Jurkat, Clone E6-1 (cell line): Measurements from ENCODE around the gene PHF14. TPM values are rescaled to one million over a fixed set of nuclear protein-coding genes. Genes with fewer than 3 reads are reported as not detected.
"Not testable (repeated sequence)": the region's sequence is repeated elsewhere in the genome, so short reads cannot be mapped to it uniquely, and the experiment has no call there.

Source experiments
- DNase-seq: peaks from one replicate; pipeline ENCODE4 v3.0.0-alpha.2; 2011; ENCODE audit warnings: low read depth, low spot score
- H3K4me3 ChIP-seq: 2 replicates; pipeline ENCODE4 v1.5.1; 2011; ENCODE audit warnings: mild to moderate bottlenecking, low read length, control low read depth, moderate library complexity
- polyA plus RNA-seq: library from polyadenylated mRNA; unstranded; fragments of >200 nt; gene quantifications from one replicate; pipeline ENCODE4 v1.2.1, GENCODE V29; 2012; ENCODE audit warnings: missing spikeins; ENCODE audit not compliant: insufficient read length, insufficient read depth

PHF14 gene, protein sequence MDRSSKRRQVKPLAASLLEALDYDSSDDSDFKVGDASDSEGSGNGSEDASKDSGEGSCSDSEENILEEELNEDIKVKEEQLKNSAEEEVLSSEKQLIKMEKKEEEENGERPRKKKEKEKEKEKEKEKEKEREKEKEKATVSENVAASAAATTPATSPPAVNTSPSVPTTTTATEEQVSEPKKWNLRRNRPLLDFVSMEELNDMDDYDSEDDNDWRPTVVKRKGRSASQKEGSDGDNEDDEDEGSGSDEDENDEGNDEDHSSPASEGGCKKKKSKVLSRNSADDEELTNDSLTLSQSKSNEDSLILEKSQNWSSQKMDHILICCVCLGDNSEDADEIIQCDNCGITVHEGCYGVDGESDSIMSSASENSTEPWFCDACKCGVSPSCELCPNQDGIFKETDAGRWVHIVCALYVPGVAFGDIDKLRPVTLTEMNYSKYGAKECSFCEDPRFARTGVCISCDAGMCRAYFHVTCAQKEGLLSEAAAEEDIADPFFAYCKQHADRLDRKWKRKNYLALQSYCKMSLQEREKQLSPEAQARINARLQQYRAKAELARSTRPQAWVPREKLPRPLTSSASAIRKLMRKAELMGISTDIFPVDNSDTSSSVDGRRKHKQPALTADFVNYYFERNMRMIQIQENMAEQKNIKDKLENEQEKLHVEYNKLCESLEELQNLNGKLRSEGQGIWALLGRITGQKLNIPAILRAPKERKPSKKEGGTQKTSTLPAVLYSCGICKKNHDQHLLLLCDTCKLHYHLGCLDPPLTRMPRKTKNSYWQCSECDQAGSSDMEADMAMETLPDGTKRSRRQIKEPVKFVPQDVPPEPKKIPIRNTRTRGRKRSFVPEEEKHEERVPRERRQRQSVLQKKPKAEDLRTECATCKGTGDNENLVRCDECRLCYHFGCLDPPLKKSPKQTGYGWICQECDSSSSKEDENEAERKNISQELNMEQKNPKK
- polyA plus RNA-seq, result 49.4 TPM

DNA sequence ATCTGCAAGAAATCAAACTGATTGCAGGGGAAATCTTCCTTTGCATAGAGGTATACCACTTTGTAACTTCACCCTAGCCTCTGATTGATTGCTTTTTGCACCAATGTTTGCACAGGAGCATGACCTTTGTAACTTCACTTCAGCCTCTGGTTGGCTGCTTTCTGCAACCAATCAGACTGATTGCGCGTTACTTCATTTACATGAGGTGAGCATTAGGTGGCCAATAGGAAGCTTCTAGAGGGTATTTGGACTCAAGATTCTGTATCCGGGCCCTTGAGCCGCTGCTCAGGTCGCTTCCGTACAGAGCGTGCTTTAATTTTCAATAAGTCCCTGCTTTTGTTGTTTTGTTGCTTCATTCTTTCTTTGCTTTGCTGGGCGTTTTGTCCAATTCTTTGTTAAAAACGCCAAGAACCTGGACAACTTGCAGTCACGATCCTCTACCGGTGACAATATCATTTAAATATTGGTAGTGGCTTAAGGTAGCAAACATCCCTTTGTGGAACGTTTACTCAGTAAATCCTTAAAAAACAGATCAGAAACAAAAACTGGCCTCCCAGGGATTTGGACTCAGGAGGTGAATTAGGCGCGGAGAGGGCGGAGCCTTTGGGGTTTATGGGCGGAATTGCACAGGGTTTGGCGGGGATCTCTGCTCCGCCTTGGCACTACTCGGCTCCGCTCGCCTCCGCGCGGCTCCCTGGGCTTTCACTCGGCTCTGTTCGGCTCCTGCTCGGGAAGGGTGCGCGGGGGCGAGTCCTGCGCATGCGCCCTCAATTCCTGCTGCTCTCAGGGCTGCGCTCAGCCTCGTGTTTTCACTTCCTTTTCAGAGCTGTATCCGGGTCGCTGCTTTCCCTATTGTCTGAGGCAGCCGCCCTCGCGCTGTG lies at the start of gene PHF14:
PHF14 (plus strand) TSS at position 812 of the 881 bp plus-strand sequence. CDS start 452 bp downstream, outside the sequence.
- DNase-seq, result peak; percentile 96
- peak within 1 kb of the TSS; percentile 92 for H3K4me3 ChIP-seq

- DNase-seq, result no peak
- no peak overlapping the region for H3K4me3 ChIP-seq
These were observed 49.3 kb upstream of the PHF14 start for GRCh38 chr7:10924370-10924769.

GRCh38 chr7:10928203-10928602 lies 45.5 kb upstream of the PHF14 start:
- not testable (repeated sequence) for H3K4me3 ChIP-seq

DNA sequence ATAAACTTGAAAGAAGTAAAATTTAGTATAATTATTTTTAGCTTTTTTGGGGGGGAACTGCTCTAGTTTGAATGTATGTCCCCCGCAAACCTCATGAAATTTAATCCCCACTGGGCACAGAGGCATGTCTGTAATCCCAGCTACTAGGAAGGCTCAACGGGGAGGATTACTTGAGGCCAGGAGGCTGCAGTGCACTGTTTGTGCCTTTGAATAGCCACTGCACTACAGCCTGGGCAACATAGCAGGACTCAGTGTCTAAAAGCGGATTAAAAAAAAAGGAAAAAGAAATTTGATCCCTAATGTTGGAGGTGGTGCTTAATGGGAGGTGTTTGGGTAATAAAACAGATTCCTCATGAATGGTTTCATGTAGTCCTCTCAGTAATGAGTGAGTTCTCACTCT lies 43.1 kb upstream of the PHF14 start:
- no peak overlapping the region for H3K4me3 ChIP-seq
- no peak for DNase-seq

More at GRCh38 chr7:10928203-10928602, 45.5 kb upstream of the PHF14 start:
- not testable (repeated sequence) for DNase-seq

DNA sequence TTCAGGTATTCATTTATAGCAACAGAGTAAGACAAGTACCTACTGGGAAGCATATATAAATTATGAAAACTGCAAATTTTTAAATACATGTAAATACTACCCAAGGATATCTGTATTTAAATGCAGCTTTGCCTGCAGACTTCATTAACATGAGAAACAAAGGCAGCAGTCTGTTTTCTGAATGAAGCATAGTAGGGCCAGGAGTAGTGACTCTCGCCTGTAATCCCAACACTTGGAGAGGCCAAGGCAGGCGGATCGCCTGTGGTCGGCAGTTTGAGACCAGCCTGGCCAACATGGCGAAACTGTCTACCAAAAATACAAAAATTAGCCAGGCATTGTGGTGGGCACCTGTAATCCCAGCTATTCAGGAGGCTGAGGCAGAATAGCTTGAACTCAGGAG lies 42.5 kb upstream of the PHF14 start:
- H3K4me3 ChIP-seq, result no peak overlapping the region
- DNase-seq, result no peak

- H3K4me3 ChIP-seq, result no peak overlapping the region
- no peak for DNase-seq
These were observed 39.4 kb upstream of the PHF14 start for GRCh38 chr7:10934292-10934691.

- peak overlapping the region; percentile 99 for H3K4me3 ChIP-seq
These were observed 34.3 kb upstream of the PHF14 start for GRCh38 chr7:10939237-10939910.

DNA sequence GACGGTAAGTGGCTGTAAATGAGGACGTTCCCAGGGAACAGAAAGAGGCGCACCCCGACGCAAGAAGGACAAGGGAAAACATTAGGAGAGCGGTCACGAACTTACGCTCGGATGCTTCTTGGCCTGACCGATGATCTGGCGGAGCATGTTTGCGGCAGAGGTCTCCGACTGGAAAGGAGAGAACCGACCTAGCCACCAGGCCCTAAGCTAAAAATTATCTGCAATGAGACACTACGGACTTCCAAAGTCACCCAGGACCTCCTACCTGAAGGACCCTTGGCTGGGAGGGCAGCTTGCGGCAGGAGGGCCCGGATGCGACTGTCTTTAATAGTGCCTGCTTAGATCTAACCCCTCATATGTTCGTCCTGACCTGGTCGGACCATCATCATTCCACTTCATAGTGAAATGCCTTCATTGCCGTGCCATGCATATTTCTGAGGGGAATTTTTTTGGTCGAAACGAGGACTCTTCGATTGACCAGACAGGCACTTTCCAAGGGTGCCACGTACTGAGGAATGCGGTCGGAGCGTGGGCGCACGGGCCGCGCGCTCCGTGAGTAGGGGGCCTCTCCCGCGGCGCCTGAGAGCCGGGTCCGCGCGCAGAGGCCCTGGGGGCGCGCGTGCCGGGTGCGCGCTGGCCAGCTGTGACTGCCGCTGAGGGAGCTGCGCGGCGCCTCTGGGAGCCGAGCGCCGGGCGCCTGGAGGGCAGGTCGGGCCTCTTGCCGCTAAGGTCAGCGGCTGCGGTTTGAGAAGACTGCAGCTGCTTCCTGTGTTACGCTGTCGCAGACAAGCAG lies 33.6 kb upstream of the PHF14 start:
- peak overlapping the region; percentile 99 for H3K4me3 ChIP-seq
- DNase-seq, result peak; percentile 89

More at GRCh38 chr7:10939237-10939910, 34.3 kb upstream of the PHF14 start:
- no peak for DNase-seq

DNA sequence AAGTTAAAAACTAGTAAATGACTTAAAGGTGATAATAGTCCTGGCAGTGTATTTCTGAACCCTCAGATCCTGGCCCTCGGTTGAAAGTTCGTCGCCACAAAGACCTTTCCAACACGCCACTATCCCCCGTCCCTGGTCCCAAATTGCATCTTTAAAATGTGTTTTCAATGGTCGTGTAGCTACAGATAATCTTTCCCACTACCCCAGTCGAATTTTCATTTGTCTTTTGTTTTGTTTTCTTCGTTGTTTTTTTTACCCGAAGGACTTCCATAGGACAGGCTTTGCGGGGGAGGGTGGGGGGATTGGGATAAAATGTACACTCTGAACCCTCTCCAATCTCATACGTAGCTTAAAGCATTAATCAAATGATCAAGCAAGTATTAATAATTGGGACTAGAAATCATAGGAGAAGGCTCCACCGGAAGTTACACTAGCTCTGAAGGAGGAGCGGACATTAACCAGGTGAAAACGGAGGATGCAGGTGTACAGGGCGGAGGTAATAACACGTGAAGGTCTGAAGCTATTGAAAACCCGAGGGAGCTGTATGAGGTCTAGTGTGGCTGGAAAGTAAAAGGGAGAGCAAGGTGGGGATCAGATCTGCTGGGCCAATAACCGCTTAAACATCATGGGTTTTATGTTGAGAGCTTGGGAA lies 32.8 kb upstream of the PHF14 start:
- DNase-seq, result no peak

GRCh38 chr7:10950494-10950893 lies 23.2 kb upstream of the PHF14 start:
- DNase-seq, result no peak
- no peak overlapping the region for H3K4me3 ChIP-seq

More for the DNA sequence above, 32.8 kb upstream of the PHF14 start:
- peak overlapping the region; percentile 62 for H3K4me3 ChIP-seq

DNA sequence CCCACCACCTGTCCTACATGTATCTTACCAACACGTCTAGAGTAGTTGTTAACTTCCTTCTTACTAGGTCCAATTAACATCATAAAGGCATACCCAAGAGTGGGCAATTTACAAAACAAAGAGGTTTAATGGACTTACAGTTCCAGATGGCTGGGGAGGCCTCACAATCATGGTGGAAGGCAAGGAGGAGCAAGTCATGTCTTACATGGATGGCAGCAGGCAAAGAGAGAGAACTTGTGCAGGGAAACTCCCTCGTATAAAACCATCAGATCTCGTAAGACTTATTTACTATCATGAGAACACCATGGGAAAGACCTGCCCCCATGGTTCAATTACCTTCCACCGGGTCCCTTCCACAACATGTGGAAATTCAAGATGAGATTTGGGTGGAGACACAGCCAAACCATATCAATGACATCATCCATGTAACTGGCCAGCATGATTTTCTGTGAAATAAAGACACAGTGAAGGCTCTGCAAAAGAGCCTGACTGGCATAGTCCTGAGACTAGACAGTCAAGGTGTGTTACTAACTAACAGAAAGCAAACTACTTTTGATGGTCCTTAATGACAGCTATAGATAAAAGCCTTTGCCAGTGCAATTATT lies 22.6 kb upstream of the PHF14 start:
- H3K4me3 ChIP-seq, DNase-seq: not testable (repeated sequence)

- no peak overlapping the region for H3K4me3 ChIP-seq
- DNase-seq, result no peak
These were observed 21.1 kb upstream of the PHF14 start for GRCh38 chr7:10952588-10952987.

DNA sequence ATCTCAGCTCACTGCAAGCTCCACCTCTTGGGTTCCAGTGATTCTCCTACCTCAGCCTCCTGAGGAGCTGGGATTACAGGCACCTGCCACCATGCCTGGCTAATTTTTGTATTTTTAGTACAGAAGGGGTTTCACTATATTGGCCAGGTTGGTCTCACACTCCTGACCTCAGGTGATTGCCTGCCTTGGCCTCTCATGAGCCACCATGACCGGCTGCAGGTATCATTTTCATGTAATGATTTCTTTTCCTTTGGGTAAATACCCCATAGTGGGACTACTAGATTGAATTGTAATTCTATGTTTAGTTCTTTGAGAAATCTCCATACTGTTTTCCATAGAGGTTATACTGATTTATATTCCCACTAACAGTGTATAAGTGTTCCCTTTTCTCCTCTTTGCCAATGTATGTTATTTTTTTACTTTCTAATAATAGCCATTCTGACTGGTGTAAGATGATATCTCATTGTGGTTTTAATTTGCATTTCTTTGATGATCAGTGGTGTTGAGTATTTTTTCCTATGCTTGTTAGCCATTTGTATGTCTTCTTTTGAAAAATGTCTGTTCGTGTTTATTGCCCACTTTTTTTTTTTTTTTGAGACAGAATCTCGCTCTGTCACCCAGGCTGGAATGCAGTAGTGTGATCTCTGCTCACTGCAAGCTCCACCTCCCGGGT lies 20.5 kb upstream of the PHF14 start:
- not testable (repeated sequence) for H3K4me3 ChIP-seq, DNase-seq

DNA sequence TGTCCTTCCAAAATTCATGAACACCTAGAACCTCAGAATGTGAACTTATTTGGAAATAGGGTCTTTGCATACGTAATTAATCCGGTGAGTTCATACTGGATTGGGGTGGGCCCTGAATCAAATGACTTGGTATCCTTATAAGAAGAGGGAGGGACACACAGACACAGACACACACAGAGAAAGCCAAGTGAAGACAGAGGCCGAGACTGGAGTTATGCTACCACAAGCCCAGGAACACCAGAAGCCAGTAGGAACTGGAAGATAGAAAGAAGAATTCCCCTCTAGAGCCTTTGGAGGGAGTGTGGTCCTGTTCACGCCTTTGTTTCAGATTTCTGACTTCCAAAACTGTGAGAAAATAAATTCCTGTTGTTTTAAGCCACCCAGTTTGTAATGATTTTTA lies 17.1 kb upstream of the PHF14 start:
- H3K4me3 ChIP-seq, result no peak overlapping the region
- DNase-seq, result no peak

GRCh38 chr7:10960242-10960641 lies 13.4 kb upstream of the PHF14 start:
- DNase-seq, H3K4me3 ChIP-seq: not testable (repeated sequence)

GRCh38 chr7:10965016-10965415 lies 8.7 kb upstream of the PHF14 start:
- peak; percentile 52 for DNase-seq
- not testable (repeated sequence) for H3K4me3 ChIP-seq
